Measurements from ENCODE around the gene PDGFD. TPM values are rescaled to one million over a fixed set of nuclear protein-coding genes. Genes with fewer than 3 reads are reported as not detected.

PDGFD gene
- total RNA-seq, 1 donor from 2014 or later, result 3.9 TPM

GRCh38 chr11:104046331-104046730 is 117.6 kb downstream of the PDGFD start:
- no peaks in the 10 kb centered on the region for H3K4me1 ChIP-seq
- no peaks in the 10 kb centered on the region for H3K36me3 ChIP-seq
- DNase-seq (no peak), ATAC-seq (no peak)
- no peak overlapping the region for H3K4me3 ChIP-seq
- intact Hi-C loops (cut with DNase I), result no loop called here
- no peaks in the 10 kb centered on the region for H3K27me3 ChIP-seq (ENCODE audit: low read depth)
- no peaks in the 10 kb centered on the region for H3K9me3 ChIP-seq
- no peak for TF ChIP-seq CTCF (IDR thresholded peaks at IDR 0.05)
- H3K27ac ChIP-seq, result no peak overlapping the region

GRCh38 chr11:104043678-104044239 is 120.2 kb downstream of the PDGFD start:
- DNase-seq (no peak), ATAC-seq (no peak)
- H3K9me3 ChIP-seq, result no peaks in the 10 kb centered on the region
- no peaks in the 10 kb centered on the region for H3K36me3 ChIP-seq
- H3K27me3 ChIP-seq (ENCODE audit: low read depth), result no peaks in the 10 kb centered on the region
- H3K27ac ChIP-seq, result no peak overlapping the region
- H3K4me3 ChIP-seq, result no peak overlapping the region
- no peaks in the 10 kb centered on the region for H3K4me1 ChIP-seq
- intact Hi-C loops (cut with DNase I), result no loop called here
- TF ChIP-seq CTCF (IDR thresholded peaks at IDR 0.05), result no peak

GRCh38 chr11:104043142-104043541 is 120.8 kb downstream of the PDGFD start:
- no peak for TF ChIP-seq CTCF (IDR thresholded peaks at IDR 0.05)
- no peak overlapping the region for H3K27ac ChIP-seq
- no peaks in the 10 kb centered on the region for H3K9me3 ChIP-seq
- DNase-seq (no peak), ATAC-seq (no peak)
- H3K27me3 ChIP-seq (ENCODE audit: low read depth), result no peaks in the 10 kb centered on the region
- no peak overlapping the region for H3K4me3 ChIP-seq
- H3K36me3 ChIP-seq, result no peaks in the 10 kb centered on the region
- H3K4me1 ChIP-seq, result no peaks in the 10 kb centered on the region
- intact Hi-C loops (cut with DNase I), result no loop called here

GRCh38 chr11:104041792-104042191 is 122.2 kb downstream of the PDGFD start:
- Histone ChIP-seq H3K36me3 (no peaks in the 10 kb centered on the region), H3K4me1 (no peaks in the 10 kb centered on the region), H3K9me3 (no peaks in the 10 kb centered on the region), H3K27me3 (ENCODE audit: low read depth) (no peaks in the 10 kb centered on the region), H3K27ac (no peak overlapping the region), H3K4me3 (no peak overlapping the region)
- intact Hi-C loops (cut with DNase I), result no loop called here
- TF ChIP-seq CTCF (IDR thresholded peaks at IDR 0.05), result no peak
- no peak for ATAC-seq
- no peak for DNase-seq

GRCh38 chr11:104036995-104037394 is 127.0 kb downstream of the PDGFD start:
- Histone ChIP-seq H3K4me1 (no peaks in the 10 kb centered on the region), H3K36me3 (no peaks in the 10 kb centered on the region), H3K4me3 (no peak overlapping the region), H3K27me3 (ENCODE audit: low read depth) (no peaks in the 10 kb centered on the region), H3K9me3 (no peaks in the 10 kb centered on the region), H3K27ac (no peak overlapping the region)
- no peak for TF ChIP-seq CTCF (IDR thresholded peaks at IDR 0.05)
- DNase-seq (no peak), ATAC-seq (peak in 1 of 2 donors; percentile 17)
- intact Hi-C loops (cut with DNase I), result no loop called here

Data from lower lobe of right lung (tissue), 2 donors.